HG03280 (cell line): ENCODE measurements around the gene FBXO17.
A peak's percentile ranks its signal among the peaks of the same experiment; 100 is the strongest.
"Not testable (repeated sequence)": the region's sequence is repeated elsewhere in the genome, so short reads cannot be mapped to it uniquely, and the experiment has no call there.

Experiments used
- ATAC-seq: cut with Tn5 transposase; IDR thresholded peaks from one replicate; pipeline ENCODE4 v1.9.1; 2021; ENCODE audit warnings: mild to moderate bottlenecking, moderate library complexity; ENCODE audit not compliant: unreplicated experiment

Gene FBXO17

DNA sequence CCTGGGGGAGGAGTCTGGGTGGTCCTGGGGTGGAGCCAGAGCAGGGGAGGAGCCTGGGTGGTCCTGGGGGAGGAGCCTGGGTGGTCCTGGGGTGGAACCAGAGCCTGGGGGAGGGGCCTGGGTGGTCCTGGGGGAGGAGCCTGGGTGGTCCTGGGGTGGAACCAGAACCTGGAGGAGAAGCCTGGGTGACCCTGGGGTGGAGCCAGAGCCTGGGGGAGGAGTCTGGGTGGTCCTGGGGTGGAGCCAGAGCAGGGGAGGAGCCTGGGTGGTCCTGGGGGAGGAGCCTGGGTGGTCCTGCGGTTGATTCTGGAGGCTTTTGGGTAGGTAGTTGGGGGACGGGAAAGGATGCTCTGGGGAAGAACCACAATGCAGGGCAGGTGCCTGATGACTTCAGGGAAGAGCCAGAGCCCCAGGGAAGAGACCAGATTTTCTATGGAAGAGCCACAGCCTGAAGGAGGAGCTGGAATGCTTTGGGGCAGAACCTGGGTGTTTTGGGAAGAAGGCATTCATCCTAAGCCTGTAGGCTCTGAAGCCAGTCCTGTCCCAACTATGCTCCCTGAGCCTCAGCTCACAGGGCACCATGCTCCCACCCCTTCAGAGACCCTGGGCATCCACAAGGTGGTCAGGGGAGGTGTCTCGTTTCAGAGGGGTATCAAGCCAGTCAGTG is 29.8 kb downstream of the FBXO17 start:
- ATAC-seq, result no peak

DNA sequence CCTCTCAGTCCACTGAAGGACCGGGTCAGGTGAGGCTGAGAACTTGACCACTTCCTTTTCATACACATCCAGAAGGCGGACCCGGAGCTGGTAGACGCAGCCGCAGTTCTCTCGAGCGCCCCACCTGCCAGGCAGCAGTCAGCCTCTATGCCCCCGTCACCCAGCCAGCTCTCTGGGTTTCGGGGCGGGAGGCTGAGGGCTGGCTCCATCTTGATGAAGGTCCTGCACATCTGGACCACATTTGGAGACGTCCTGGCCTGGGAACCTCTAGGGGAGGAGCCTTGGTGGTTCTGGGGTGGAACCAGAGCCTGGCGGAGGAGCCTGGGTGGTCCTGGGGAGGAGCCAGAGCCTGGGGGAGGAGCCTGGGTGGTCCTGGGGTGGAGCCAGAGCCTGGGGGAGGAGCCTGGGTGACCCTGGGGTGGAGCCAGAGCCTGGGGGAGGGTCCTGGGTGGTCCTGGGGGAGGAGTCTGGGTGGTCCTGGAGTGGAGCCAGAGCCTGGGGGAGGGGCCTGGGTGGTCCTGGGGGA is 30.5 kb downstream of the FBXO17 start:
- ATAC-seq, result no peak

DNA sequence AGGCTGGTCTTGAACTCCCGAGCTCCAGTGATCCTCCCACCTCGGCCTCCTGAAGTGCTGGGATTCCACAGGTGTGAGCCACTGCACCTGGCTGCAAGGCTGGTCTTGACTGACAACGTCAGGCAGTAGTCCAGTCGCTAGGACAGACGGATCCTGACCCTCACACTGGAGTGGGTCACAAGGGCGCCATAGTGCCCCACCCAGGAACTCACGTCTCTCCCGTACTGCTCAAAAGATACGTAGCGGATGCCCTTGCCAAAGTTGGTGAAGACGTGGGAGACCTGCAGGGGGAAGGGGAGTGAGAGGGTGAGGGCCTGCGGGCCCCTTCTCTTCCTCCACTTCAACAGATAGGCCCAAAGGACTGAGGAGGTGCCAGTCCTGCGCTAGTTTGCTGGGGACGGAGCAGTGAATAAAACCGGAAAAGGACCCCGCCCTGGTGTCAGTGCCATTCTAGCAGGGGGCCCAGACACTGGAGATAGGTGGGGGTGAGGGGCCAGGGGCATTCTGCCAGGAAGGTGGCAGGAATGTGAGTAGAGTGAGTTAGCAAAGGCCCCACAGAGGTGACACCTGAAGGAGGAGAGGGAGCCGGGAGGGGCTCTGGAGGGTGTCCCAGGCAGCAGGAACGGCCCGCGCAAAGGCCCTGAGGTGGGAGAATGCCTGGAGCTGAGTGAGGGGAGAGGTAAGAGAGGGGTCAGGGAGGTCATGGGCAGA is 32.9 kb downstream of the FBXO17 start:
- ATAC-seq, result no peak

DNA sequence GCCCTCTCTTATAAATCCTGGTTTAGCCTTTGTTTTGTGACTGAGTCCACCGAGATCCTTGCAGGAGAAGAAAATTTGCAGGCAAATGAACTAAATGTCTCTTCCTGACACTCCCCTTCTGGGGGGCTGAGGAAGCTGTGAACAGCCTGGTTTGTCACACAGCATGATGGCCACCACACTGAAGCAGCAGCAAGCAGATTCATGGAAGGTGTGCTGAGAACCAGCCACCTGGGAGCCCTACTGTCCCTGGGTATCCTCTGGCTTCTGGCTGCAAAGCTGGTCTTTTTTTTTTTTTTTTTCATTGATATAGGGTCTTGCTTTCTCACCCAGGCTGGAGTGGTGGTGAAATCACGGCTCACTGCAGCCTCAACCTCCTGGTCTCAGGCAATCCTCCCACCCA is 33.6 kb downstream of the FBXO17 start:
- no peak for ATAC-seq

DNA sequence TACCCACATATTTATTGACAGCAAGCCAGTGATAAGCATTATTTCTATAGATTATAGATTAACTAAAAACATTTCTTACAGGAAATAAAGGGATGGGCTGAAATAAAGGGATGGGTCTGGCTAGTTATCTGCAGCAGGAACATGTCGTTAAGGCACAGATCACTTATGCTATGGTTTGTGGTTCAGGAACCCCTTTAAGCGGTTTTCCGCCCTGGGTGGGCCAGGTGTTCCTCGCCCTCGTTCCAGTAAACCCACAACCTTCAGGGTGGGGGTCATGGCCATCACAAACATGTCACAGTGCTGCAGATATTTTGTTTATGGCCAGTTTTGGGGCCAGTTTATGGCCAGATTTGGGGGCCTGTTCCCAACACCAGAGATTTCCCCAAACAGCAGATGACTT is 34.1 kb downstream of the FBXO17 start:
- not testable (repeated sequence) for ATAC-seq

DNA sequence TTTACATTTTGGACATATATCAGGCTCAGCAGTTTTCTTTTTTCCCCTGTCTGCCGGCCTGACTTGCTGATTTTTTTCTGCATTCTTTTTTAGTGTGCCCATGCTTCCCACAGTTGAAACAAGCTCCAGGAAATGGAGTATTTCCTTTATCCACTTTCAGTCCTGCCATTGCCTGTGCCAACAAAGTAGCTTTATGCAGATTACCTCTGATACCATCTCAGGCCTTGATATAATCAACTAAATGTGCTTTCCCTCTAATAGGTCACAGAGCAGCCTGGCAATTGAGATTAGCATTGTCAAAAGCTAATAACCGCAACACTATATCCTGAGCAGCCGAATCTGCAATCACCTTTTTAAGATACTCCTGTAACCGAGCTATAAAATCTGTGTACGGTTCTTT is 35.6 kb downstream of the FBXO17 start:
- no peak for ATAC-seq

DNA sequence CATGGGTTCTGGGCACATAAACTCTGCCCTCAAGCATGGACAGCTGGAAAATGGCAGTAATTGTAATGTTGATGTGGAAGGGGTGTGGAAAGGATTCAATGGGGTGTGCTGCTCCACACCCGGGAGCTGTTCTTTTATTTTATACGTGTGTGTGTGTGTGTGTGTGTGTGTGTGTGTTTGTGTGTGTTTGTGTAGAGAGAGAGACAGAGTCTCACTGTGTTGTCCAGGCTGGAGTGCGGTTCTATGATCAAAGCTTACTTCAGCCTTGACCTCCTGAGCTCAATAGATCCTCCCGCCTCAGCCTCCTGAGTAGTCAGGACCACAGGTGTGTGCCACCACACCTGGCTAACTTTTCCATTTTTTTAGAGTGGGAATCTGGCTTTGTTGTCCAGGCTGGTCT is 42.0 kb downstream of the FBXO17 start:
- no peak for ATAC-seq

DNA sequence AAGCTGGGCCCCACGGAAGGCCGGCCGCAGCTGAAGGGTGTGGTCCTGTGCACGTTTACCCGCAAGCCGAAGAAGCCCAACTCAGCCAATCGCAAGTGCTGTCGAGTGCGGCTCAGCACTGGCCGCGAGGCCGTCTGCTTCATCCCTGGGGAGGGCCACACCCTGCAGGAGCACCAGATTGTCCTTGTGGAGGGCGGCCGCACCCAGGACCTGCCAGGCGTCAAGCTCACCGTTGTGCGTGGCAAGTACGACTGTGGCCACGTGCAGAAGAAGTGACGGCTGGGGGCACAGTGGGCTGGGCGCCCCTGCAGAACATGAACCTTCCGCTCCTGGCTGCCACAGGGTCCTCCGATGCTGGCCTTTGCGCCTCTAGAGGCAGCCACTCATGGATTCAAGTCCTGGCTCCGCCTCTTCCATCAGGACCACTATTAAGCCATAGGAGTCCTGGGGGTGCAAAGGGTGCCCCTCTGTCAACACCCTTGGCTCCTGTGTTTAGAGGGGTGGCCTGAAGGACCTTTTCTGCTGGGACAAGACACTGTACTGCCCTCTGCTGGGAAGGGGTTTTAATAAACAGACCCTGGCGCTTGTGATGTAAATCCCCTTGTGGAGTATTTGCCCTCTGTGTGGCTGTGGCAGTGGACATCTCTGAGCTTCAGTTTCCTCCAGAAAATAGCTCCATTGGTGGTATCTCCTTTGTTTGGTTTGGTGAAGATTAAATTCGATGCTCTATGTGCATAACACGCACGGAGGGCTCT is 42.9 kb downstream of the FBXO17 start:
- ATAC-seq, result no peak

DNA sequence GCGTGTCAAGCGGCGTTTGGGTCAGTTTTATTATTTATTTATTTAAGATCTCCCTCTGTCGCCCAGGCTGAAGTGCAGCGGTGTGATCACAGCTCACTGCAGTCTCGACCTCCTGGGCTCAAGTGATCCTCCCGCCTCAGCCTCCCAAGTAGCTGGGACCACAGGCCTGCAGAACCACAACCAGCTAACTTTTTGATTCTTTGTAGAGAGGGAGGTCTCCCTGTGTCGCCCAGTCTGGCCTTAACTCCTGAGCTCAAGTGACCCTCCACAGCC is 44.1 kb downstream of the FBXO17 start:
- no peak for ATAC-seq

DNA sequence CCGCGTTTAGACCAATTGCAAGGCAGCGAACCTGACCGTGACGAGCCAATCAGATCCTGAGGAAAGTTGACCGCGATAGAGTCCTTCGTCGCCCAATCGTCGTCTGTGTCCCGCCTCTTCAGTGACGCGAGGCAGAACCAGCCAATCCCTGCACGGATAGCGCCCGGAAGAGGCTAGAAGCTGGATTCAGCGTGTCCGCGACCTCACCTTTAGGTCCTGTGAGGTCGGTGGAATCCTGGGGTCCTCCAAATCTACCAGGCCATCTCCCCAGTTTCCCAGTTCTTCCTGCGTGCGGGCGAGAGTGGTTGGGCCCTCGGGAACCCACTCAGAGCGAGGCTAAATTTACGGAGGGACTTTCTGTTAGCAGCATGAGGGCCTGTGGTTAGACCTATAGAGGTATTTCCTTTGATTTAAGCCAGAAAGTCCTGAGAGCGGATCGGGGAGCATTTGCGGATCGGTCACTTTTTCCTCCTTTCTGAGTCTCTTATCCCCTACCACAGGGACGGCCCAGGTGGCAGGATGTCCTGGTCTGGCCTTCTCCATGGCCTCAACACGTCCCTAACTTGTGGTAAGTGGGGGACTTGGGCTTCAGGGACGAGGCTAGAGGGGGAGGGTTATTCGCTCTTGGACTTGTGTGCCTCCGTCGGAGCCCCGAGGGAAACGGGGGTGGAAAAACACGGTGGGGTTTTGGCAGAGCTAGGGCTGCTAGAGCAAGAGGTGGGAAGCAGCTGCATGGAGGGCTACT is 44.6 kb downstream of the FBXO17 start, which contains the start of gene MRPS12:
MRPS12 (plus strand) TSS at position 169 of the 745 bp plus-strand sequence; CDS start at position 520, 351 bp downstream.
- peak; percentile 89 for ATAC-seq

DNA sequence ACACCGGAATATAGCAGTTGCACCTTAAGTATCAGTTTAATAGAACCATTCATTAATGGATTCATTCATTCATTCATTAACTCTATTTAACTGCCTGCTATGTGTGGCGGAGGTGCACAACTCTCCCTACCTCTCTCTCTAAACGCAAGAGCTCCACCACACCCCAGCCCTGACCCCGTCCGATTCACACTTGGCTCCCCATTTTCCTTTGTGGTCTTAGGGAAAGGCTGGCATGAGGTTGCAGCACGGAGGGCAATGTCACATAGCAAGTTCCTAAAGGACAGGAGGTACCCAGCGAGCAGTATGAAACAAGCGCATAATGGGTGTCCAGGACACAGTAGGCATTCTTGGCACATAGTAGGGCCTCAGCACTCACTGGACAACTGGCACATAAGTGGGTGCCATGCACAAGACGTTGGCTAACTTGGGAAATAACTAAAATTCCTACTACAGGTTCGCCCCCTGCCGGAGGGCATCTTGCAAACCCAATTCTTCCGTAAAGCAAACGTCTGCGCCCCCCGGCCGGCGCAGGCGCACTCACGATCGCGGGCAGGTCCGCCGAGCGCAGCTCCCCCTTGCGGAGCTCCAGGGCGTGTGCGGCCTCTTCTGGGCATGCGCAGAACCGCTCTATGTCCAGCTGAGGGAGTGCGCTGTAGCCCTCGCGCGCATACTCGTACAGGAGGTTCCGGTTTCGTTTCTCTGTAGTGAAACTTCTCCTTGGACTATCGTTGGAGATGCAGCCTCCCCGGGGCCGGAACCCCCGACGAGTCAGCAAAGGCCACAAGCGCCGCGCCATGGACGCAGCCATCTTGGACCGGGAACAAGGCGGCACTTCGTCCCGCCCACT is 45.4 kb downstream of the FBXO17 start, which contains the start of gene SARS2:
SARS2 (minus strand) TSS at position 835 of the 847 bp plus-strand sequence; CDS start at position 808, 27 bp downstream.
- ATAC-seq, result peak; percentile 69

DNA sequence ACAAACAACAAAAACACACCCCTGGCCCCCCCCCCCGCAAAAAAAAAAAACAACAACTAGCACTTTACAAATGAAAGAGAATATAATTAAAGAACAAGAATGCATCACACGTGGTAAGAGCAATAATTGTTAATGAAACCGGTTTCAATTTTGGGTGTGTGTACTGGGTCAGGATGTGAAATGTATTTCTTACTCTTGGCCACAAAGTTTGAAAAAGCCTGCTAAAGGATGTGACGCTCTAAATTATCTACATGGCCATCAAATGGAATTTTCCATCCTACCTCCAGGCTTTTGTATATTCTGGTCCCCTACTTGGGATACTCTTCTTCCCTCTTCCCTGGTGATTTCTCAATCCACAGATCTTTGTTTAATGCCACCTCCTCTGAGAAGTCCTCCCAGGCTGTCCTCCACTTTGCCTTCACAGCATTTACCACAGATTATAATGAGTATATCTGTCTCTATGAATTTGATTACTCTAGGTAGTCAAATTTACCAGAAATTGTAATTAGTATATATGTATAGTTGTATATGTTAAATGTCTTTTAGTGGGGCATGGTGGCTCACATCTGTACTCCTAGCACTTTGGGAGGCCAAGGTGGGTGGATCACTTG is 47.0 kb downstream of the FBXO17 start:
- ATAC-seq, result no peak

DNA sequence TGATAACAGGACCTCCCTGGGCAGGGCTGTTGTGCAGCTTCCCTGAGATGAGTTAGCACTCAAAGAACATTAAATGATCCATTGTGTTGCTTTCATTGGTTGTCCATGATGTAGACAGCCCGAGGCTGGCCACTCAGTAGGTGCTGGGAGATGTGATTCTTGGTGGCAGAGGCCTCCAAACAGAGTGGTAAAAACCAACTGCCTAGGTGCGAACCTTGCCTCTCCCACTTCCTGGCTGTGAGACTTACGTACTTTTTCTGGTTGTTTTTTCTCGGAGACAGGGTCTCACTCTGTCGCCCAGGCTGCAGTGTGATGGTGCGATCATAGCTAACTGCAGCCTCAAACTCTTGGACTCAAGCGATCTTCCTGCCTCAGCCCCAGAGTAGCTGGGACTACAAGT is 51.2 kb downstream of the FBXO17 start:
- ATAC-seq, result no peak

DNA sequence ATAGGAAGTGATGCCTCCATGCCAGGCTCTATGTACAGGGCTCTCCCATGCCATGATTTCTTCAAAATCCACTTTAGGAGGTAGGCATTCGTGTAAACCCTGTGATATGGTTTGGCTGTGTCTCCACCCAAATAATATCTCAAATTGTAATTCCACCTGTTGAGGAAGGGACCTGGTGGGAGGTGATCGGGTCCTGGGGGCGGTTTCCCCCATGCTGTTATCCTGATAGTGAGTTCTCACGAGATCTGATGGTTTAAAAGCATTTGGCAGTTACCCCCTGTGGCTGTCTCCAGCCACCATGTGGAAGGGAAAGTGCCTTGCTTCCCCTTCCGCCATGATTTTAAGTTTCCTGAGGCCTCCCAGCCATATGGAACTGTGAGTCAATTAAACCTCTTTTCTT is 53.1 kb downstream of the FBXO17 start:
- ATAC-seq, result no peak

DNA sequence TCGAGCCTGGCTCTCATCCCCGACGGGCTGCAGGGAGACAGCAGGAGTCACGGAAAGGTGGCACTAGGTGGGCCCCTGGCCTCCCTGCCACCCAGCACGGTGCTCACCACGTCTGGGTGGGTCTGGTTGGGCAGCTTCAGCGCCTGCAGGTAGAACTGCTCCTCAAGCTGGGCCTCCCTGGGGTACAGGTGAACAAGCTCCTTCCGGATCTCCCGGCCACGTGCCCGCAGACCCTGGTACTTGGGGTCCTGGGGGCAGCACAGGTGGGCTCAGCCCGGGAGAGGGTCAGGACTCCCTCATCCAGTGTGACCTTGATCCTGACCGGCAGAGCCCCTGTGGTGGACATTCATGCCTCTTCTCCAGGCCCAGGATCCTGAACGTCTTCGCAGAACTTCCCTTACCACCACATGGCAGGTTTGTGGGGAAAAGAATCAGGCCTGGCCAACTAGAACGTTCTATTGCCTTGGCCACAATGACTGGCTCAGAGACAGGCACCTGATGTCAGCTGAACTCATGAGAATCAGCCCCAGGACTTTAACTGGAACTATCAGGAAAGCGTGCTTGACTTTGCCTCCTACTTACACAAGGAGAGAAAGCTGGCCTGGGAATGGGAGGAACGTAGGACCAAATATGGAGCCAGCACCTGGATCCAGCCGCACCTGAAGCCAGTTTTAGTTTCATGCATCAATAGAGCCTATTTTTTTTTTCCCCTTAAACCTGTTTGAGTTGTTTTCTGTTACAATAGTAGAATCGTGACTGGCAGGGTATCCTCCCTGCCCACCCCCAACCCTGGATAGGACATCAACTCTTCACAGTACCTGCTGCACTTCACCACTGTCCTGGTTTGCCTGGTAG is 53.9 kb downstream of the FBXO17 start:
- ATAC-seq, result no peak

DNA sequence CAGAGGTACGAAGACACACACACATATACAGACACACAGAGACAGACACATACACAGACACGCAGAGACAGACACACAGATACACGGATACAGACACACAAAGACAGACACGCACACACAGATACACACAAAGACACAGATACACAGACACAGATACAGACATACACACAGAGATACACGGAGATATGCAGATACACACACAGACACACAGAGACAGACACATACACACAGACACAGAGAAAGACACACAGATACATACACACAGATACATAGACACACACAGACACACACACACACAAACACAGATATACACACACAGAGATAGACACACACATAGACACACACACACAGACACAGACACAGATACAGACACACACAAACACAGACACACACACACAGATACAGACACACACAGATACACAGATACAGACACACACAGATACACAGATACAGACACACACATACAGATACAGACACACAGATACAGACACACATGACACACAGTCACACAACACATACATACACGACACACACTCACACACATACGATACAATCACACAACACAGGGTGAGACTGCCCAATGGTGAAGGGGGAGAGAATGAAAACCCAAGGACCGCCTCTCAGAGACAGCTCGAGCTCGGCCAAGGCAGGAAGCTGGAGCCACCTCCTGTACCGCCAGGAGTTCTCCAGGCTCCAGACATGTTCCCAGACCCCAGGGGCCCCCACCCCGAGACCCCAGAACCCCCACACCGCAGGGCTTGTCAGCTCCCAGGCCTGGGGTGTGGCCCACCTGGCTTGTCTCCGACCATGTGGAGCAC is 54.7 kb downstream of the FBXO17 start:
- ATAC-seq, result no peak

DNA sequence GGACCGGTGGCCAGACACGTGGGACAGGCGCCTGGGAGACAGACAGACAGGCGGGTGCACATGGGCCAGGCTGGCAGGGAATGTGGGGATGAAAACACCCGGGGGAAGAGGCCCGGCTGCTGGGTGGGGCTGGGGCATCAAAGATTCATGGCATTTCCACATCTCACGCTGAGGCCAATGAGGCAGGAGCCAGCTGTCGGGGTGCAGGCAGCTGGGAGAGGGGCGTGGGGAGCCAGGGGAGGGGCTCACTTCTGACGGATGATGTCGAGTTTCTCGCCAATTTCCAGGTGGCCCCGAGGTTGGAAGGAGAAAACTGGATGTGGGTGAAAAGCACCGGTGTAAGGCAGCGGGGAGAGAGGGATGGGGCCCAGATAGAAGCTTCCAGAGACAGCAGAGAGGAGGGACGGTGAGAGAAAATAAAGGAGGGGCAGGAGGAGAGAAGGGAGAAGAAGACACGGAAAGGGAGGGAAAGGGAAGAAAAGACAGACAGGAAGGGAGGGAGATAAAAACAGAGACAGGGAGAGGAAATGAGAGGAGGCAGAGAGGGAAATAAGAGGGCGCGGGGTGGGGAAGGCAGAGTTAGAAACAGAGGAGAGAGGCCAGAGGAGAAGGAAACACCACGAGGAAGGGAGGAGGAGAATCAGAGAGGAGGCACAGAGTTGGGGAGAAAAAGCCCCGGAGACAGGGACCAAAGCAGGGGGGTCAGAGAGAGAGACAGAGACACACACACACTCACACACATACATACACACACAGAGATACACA is 55.5 kb downstream of the FBXO17 start:
- no peak for ATAC-seq
